Measurements from ENCODE around the gene FBL.

DNA sequence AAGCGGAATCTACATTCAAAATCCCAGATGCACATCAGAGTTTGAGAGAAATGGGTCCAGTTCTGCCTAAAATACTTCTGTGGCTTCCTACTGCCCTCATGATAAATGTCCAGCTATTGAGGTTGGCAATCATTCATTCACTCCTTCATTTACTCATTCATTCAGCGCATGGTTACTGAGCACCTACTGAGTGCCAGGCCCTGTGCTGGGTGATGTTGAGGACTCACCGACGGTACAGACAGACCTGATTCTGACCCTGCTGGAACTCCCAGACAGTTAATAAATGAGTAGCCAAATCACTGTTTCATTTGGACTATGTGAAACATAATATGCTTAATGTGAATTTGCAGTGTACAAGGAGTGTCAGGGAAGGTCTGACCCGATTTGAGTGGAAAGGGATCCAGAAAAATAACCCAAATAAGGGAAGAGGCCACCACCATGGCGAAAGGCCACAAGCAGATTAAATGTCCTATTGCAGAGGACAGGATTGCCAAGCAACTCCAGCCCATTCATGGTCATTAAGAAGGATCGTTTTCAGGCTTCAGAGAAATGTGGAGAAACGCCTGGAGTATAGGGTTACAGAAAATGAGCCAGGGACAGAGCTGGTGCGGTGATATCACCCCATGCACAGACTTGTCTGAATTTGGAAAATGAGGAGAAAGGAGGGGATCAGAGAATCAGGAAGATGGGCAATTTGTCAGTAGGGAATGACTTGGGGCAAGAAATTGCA lies 32.8 kb downstream of the FBL start:
- TF ChIP-seq, protein P1, sequence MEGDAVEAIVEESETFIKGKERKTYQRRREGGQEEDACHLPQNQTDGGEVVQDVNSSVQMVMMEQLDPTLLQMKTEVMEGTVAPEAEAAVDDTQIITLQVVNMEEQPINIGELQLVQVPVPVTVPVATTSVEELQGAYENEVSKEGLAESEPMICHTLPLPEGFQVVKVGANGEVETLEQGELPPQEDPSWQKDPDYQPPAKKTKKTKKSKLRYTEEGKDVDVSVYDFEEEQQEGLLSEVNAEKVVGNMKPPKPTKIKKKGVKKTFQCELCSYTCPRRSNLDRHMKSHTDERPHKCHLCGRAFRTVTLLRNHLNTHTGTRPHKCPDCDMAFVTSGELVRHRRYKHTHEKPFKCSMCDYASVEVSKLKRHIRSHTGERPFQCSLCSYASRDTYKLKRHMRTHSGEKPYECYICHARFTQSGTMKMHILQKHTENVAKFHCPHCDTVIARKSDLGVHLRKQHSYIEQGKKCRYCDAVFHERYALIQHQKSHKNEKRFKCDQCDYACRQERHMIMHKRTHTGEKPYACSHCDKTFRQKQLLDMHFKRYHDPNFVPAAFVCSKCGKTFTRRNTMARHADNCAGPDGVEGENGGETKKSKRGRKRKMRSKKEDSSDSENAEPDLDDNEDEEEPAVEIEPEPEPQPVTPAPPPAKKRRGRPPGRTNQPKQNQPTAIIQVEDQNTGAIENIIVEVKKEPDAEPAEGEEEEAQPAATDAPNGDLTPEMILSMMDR (IDR thresholded peaks at IDR 0.05): no peak
- no peak for TF ChIP-seq EP300 (IDR thresholded peaks at IDR 0.05)

All from ovary (tissue), 3 donors.